DMS53 treated with DMSO at 0.1 percent for 48 hours (cell line): Measurements from ENCODE around the gene ZNF467.

Source experiments
- DNase-seq: peaks from one replicate; lab custom pipeline; 2025; ENCODE audit not compliant: unreplicated experiment; lab: John Stamatoyannopoulos, UW

ZNF467 gene

DNA sequence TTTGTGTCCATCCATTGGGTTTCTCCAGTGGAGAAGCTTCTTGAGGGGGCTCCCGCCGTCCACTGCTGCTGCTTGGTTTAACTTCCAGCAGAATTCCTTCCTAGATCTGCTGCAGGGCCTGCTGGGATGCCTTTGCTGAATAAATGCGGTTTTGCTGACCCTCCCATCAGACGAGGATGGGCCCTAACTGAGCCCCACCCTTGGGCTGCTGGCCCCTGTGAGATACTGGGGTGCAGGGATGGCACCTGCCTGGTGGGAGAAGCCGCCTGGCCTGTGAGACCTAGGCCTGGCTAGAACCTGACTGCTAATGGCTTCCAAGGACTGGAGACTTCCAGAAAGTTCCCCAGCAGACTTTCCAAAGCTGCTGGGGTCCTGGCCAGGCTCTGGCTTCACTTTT, 43.8 kb downstream of the ZNF467 start:
- no peak for DNase-seq

DNA sequence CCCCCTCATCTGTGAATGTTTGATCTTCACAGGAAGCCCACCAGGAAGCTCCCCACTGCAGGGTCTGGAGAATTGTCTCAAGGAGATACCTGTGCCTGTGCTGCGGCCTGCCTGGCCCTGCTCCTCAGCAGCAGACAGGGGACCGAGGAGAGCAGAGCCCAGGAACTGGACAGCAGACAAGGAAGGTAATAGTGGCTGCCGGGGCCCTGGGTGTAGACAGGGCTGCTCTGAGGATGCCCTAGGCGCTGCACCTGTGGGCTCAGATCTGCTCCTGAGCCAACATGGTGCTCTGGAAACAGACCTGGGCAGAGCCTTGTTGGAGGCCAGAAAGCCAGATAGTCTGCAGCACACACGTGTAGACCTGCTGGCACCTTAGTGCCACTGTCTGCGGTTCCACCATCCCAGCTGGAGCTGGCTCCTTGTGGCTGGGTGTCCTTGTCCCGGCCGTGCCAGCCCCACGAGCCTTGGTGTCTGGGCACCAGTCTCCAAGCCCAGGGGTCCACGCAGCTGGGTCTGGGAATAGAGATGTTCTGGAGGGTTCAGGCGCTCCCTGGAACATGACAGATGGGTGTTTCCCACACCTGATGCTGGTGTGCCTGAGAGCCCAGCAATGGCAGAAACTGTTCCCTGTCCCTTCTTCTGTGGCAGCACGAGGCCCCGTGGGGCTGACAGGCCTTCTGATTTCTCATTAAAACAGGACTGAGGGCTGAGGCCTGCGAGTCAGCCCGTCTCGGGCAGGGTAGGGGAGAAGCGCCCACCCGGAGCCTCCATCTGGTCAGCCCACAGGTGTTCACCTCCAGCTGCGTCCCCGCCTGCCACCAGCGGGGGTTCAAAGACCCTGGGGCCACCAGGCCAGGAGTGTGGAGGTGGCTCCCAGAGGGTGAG, 44.7 kb downstream of the ZNF467 start:
- no peak for DNase-seq

DNA sequence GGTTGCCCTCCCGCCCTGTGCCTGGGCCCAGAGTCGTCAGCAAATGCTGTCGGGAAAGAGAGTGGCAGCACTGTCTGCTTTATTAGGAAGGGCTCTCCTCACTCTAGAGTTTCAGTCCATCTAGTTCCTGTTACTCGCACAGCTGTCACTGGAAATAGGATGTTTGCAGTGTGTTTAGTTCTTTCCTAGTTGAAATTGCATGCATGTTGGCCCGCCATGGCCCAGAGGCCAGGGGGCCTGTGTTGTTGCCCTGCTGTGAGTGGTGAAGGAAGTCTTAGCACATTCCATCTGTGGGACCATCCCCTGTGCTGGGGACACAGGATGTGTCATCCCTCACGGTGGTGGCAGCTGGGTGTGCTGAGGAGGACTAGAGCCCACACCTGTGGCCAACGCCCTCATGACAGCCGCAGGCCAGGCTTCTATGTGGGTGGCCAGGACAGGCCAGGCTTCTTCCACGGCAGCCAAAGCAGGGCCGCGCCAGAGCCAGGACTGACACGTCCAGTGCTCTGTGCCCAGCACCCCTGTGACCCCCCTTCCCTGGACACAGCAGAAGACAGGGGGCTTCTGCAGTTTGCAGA, 45.4 kb downstream of the ZNF467 start:
- DNase-seq, result no peak

DNA sequence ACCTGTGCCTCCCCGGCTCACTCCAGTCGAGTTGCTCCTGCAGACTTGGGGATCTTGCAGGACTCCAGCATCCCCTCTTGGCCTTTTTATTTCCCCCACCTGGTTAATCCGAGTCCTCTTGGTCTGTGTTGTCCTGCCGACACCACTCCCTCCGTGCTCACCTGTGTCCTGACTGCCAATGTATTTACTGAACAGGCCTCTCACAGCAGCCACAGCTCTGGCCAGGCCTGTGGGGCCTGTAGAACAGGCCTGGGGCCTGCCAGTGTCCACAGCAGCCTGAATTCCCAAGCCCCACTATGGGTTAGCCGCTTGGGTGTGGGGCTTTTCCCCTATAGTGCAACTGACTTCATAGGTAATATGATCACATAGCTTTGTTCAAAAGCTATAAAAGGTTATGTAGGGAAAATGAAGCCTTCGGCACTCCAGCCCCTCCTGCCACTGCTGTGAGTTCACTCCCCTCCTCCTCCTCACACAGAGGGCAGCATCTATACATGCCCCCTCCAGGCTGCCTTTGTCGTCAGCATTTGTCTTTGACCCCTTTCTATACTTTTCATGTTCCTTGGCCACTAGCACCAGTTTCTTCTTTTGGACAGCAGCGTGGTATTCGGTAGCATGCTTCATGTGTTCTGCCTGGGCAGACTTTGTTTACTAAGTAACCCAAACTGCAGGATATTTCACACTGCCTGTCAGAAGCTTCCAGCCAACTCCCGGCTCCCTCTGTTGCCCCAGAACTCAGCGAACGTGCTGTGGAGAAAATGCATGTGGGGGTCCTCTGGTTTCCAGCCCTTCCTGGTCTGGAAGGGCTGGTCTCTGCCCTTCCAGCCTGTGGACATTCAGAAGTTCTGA, 46.1 kb downstream of the ZNF467 start:
- no peak for DNase-seq

DNA sequence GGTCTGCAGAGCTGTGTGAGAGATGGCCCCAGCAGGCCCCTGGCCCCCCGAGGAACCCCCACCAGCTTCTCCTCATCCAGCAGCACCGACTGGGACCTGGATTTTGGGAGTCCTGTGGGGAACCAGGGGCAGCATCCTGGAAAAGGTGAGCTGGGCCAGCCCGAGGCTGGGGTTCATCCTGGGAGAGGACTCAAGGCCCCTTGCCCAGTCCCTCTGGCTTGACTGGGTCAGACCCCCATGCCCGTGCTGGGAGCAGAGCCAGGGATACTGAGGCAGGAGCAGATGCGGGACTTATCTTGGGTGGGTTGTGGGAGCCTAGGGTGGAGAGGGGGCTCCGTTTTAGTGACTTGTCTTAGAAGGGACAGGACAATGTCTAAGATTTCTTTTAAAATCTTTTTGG, 47.5 kb downstream of the ZNF467 start:
- no peak for DNase-seq

DNA sequence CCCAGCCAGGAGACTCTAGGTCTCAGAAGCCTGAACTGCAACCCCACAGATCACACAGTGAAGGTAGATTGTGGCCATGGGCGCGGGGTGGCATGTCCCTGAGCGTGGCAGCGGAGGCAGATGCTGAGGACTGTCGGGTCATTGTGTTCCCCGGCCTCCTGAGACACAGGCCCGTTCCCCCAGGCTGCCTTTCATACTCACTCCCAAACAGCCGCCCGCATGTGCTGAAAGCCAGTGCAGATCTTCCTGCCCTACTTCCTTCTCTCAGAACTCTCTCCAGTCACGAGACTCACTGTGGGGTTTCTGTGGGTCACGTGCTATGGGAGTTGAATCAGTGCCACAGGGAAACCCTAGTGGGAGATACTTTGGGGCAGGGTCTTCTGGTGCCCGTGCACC, 48.0 kb downstream of the ZNF467 start:
- DNase-seq, result no peak

DNA sequence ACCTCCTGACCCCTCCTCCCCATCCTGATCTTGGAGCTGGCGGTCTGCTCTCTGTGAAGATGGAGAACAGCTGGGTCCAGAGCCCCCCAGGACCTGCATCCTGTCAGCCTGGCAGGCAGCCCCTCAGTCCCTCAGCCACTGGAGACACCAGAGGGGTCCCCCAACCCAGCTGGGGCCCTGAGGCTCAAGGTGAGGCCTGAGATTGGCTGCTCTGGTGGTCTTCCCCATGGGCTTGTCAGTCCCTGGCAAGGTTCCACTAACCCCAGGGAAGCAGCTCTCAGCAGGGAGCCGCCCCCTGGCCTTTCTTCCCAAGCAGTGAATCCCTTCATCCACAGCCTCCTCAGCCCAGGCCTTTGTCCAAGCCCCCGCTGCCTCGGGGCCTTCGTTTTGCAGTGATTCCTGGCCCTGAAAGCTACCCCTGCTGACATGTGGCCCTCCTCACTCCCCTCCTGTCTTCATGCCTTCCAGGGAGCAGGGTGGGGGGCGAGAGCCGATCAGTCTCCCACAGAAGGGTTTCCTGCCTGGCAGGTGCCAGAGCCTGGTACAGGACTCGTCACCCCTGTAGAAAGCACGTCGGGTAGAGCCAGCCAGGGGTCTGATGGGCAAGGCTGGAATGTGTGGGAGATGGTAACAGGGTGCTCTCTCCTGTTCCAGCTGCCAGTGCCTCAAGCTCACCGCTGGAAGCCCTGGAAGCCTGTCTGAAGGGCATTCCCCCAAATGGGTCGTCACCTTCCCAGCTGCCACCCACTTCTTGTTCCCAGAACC, 48.5 kb downstream of the ZNF467 start:
- DNase-seq, result no peak

DNA sequence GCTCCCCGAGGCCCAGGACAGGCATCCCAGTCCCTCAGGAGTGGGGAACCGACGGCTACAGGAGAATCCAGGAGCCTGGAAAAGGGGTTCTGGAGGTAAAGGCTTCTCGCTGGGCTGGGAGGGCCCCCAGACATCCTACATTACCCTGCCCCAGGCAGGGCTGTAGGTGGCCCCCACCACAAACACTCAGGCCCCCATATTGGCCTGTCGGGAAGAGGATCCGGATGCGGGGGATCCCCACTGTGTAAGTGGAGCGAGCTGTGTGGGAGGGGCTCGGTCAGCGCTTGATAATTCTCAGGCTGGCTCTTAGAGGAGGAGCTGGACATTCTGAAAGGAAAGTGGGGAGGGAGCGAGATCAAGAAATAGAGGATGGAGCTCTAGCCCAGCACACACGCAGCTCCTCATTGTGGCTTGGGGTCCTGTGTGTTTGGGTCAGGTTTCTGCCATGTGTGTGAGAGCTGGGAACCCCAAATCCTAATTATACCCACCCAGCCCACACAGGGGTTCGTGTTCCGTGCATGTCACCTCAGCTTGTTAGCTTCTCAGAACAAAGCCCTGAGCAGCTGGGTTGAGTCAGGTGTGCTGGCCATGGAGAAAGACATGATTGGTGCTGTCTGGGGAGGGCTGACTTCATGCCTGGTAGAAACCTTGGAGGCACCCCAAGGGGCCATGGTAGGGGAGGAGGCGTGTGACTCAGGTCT, 49.4 kb downstream of the ZNF467 start:
- DNase-seq, result no peak

DNA sequence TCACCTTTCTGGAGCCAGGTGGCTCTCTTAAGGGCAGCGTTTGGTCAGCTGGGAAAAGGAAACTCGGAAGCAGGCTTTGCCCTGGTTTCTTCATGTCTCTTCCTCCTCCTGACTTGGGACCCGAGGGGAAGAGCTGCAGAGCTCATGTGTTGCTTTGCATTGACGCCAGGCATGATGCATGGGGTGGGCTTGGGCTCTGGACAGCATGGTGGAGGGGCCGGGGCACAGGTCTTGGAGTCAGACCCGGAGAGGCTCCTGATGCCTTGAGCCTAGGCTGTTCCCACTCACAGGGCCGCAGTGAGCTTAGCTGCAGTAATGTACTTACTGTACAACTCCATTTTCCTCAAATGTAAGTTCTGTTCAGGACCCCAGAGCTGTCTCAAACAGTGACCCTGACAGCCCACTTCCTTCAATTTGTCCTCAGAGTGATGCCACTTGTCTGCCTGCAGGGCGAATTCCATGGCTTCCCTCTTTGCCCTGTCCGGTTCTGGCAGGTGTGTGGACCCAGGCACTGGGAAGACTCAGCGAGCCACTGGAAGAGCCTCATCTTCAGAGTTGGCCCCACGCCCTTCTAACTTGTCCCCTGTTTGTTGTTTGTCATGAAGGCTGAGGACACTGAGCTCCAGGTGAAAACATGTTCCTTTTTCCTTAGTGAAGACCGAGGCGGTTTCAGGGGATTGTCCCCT, 50.2 kb downstream of the ZNF467 start:
- no peak for DNase-seq

DNA sequence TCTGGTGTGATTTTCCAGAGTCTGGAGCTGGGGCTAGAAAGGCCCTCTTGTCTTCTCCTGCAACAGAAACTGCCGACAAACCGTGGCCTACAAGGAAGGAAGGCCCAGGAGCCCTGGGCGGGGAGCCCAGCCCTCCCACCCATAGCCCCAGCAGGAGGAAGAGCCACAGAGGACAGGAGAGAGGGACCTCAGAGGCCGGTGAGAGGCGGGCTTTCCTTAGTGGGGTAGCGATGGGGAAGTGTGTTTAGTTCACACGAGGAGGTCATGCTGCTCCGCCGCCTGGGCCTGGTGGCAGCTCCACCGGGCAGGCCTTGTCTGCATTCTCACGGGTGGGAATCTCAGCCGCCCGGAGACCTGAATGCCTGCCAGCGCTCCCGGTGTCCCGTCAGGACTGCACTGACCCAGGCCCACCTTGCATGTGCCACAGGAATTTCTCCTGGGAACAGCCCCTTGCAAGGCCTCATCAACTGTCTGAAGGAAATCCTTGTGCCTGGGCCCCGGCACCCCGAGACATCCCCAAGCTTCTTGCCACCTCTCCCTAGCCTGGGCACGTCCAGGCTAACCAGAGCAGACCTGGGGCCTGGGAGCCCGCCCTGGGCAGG, 50.9 kb downstream of the ZNF467 start:
- no peak for DNase-seq

DNA sequence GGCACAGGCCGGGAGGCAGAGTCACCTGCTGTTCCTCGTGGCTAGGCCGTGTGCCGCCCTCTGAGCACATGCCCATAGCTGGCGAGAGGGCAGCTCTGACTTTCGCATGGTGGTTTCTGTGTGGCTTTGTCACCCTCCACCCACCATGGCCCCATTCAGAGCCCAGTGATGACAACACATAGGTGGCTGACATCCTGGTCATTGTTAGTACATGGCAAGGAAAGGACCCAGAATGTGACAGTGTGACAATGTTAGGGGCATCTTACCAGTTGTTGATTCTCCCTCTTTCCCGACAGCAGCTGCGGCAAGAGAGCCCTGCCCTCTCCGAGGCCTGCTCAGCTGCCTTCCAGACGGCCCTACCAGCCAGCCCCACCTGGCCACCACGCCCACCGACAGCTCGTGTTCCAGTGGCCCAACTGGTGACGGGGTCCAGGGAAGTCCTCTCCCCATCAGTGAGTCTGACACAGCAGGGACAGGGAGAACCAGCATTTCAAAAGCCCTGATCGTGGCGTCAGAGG, 52.2 kb downstream of the ZNF467 start:
- DNase-seq, result no peak

DNA sequence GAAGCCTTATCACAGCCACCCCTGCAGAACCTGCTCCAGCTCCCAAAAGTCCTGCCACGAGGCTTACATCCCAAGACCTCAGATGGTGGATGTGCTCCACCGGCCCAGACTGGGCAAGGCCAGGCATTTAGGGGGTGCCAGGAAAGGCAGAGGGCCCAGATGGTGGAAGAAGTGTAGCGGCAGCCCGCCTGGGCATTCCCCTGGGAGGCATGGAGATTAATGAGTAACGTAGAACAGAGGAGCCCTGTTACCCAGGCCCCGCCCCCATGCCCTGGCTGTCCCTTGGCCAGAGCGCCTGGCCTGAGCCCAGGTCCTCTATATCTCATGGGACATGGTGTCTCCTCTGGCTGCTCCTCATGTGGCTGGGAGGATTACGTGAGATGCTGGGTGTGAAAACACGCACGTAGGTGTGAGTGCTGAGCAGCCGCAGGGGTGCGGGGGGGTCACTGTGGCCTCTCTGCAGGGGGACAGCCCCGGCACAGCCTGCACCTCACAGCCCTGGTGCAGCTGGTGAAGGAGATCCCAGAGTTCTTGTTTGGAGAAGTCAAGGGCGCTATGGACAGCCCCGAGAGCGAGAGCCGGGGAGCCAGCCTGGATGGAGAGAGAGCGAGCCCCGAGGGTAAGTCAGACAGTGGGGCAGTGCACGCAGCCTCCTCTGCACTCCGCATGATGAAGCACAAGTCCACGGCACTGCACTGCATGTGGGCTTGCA, 52.9 kb downstream of the ZNF467 start:
- no peak for DNase-seq

DNA sequence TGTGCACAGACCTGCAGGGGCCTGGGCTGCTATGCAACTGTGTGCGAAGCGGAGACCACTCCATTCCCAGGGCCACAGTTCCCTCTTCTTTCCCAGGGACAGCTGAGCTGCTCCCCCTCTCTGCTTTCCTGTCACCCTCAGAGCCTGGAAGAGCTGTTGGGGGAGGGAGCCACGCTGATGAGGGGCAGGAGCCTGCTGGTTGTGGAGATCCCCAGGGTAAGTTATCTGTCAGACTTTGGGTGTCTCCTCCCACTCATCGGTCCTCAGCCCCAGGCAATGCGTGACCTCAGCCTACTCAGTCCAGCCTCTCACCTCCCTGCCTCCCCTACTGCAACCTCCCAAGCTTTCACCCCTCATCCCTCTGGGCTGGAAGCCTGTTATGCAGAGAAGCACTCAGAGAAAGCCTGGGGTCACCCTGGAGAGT, 53.5 kb downstream of the ZNF467 start:
- DNase-seq, result no peak

DNA sequence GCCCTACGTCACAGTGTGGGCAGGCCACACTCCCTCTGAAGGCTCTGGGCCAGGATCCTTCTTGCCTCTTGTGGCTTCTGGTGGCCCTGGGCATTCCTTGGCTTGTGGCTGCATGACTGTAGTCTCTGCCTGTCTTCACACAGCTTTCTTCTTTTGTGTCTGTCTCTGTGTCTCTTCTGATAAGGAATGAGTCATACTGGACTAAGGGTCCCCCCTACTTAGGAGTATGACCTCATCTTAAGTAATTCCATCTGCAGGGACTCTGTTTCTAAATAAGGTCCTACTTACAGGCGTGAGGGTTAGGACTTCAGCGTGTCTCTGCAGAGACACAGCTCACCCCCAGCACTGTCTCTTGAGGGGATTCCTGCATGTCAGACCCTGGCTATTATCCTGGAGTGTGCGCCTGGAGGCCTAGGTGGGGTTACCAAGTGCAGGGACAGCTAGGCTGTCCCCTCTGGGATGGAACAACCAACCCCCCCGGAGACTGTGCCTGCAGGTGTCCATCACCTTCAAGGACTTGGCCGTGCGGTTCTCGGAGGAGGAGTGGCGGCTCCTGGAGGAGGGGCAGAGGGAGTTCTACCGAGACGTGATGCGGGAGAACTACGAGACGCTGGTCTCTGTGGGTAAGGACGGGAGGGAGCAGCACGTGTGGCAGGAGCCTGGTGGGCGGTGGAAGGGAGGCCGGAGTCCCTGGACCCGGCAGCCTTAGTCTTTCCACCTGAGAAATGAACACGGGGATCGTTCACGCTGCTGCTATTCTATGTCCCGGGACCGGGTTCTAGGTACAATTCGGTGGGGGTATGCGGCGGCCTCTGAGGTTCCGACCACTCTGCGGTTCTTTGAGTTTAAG, 54.1 kb downstream of the ZNF467 start:
- DNase-seq, result no peak

DNA sequence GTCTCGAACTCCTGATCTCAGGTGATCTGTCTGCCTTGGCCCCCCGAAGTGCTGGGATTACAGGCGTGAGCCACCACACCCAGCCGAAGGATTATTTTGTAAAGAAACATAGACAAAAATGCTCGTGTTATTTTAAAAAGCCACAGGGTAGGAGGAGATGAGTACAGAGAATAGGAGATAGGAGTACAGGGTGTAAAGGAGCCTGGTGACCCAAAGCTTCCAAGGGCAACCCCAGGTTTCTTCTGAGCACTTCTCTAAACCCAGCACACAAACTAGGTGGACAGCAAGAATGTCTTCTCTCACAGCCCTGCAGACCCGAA, 54.7 kb downstream of the ZNF467 start:
- no peak for DNase-seq

DNA sequence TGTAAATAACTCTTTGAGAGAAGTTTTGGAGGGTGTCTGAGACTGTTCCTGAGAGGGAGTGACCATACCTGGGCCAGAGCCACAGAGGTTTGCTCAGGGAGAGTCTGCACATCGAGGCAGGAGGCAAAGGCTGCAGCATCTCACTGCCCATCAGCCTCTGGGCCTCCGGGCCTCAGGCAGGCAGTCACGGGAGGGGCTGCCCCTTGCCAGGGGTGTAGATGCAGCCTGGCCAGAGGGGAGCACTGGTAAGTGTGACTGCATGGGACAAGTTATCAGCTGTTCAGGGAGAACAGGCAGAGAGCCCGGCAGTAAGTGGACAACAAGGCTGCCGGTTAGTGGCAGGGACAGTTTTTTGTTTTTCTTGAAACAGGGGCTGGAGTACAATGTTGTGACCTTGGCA, 55.9 kb downstream of the ZNF467 start:
- no peak for DNase-seq

DNA sequence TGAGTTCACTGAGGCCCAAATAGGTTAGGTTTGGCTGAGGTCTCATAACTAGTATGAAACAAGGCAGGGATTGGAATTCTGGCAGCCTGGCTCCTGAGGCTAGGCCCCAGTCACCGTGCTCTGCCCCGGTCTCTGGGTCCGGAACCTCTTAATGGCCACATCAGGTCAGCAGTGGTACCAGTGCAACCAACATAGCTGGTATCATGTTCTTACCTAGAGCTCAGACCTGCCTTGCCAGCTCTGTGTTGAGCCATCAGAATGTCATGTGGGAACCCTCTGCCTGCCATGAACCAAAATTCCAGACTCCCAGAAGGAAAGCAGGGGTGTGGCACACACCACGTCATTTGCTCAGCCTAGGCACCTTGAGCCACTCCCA, 56.5 kb downstream of the ZNF467 start:
- no peak for DNase-seq
